OCI-LY1 (cell line): ENCODE data around the gene MMRN2.

Experiments
- H2AFZ ChIP-seq: fragments of 200-600 bp; sonication (generic), shearing (Covaris generic); 2 replicates; pipeline ENCODE4 v1.6.0; 2014; ENCODE audit warnings: antibody characterized with exemption, mild to moderate bottlenecking, low read length
- H3F3A ChIP-seq: fragments of 200-600 bp; sonication (generic), shearing (Covaris generic); 2 replicates; pipeline ENCODE4 v1.6.0; 2014; ENCODE audit warnings: mild to moderate bottlenecking, antibody characterized with exemption, low read length, moderate library complexity; ENCODE audit not compliant: insufficient read depth
- H3K27ac ChIP-seq: fragments of 200-600 bp; sonication (generic); 2 replicates; pipeline ENCODE4 v1.5.1; 2014; ENCODE audit warnings: low read length, mixed run types, mild to moderate bottlenecking, low read depth; ENCODE audit not compliant: poor library complexity, severe bottlenecking
- H3K27me3 ChIP-seq: fragments of 200-600 bp; sonication (generic); 2 replicates; pipeline ENCODE4 v1.6.0; 2014; ENCODE audit warnings: antibody characterized with exemption, mild to moderate bottlenecking, low read length, moderate library complexity; ENCODE audit not compliant: insufficient read depth
- H3K36me3 ChIP-seq: fragments of 200-600 bp; sonication (generic); 2 replicates; pipeline ENCODE4 v1.6.1; 2014; ENCODE audit warnings: mild to moderate bottlenecking, antibody characterized with exemption, low read length, moderate library complexity, mixed read lengths; ENCODE audit not compliant: insufficient read depth
- H3K4me1 ChIP-seq: fragments of 200-600 bp; sonication (generic); 2 replicates; pipeline ENCODE4 v1.5.1; 2014; ENCODE audit warnings: mild to moderate bottlenecking, low read length, moderate library complexity; ENCODE audit not compliant: insufficient read depth, severe bottlenecking
- H3K4me2 ChIP-seq: fragments of 200-600 bp; sonication (generic), shearing (Covaris generic); 2 replicates; pipeline ENCODE4 v1.6.1; 2014; ENCODE audit warnings: low read length
- H3K4me3 ChIP-seq: fragments of 200-600 bp; sonication (generic); 2 replicates; pipeline ENCODE4 v1.5.1; 2014; ENCODE audit warnings: low read length, low read depth, mild to moderate bottlenecking, mixed read lengths; ENCODE audit not compliant: poor library complexity, severe bottlenecking
- H3K79me2 ChIP-seq: fragments of 200-600 bp; shearing (Covaris generic); 2 replicates; pipeline ENCODE4 v1.6.1; 2016; ENCODE audit warnings: mixed run types, low read length, mixed read lengths; ENCODE audit not compliant: insufficient read depth
- H3K9ac ChIP-seq: fragments of 200-600 bp; sonication (generic), shearing (Covaris generic); 2 replicates; pipeline ENCODE4 v1.6.1; 2014; ENCODE audit warnings: mild to moderate bottlenecking, low read length, mixed read lengths
- H3K9me2 ChIP-seq: fragments of 200-600 bp; sonication (generic), shearing (Covaris generic); 2 replicates; pipeline ENCODE4 v1.6.1; 2014; ENCODE audit warnings: low read depth, mild to moderate bottlenecking, low read length, mixed read lengths
- H3K9me3 ChIP-seq: fragments of 200-600 bp; shearing (Covaris generic); 2 replicates; pipeline ENCODE4 v1.6.1; 2014; ENCODE audit warnings: low read length, mixed read lengths
- H4K20me1 ChIP-seq: fragments of 200-600 bp; sonication (generic), shearing (Covaris generic); 2 replicates; pipeline ENCODE4 v1.6.0; 2016; ENCODE audit warnings: mild to moderate bottlenecking, low read length; ENCODE audit not compliant: insufficient read depth
- EZH2 ChIP-seq: fragments of 200-600 bp; sonication (generic), shearing (Covaris generic); IDR thresholded peaks from 2 replicates; pipeline ENCODE4 v1.8.0; 2017; ENCODE audit warnings: borderline replicate concordance, mixed run types, mild to moderate bottlenecking, antibody characterized with exemption, low read length, moderate library complexity, mixed read lengths
- TF ChIP-seq, protein P1 (sequence below): fragments of 200-600 bp; sonication (generic), shearing (Covaris generic); IDR thresholded peaks from 2 replicates; pipeline ENCODE4 v1.5.1; 2017; ENCODE audit warnings: mild to moderate bottlenecking, antibody characterized with exemption, low read length, moderate library complexity, mixed read lengths

Gene MMRN2

GRCh38 chr10:86960003-86960862, 2.8 kb upstream of the MMRN2 start:
- Histone ChIP-seq H3K9me2 (no peaks in the 10 kb centered on the region), H3K4me2 (peak overlapping the region; percentile 18; the same call in 1 of the 2 replicates), H2AFZ (no peak overlapping the region), H3K27ac (no peak overlapping the region), H3K4me3 (no peak overlapping the region), H3K79me2 (no peaks in the 10 kb centered on the region), H4K20me1 (no peaks in the 10 kb centered on the region), H3K9ac (no peak overlapping the region), H3K36me3 (no peaks in the 10 kb centered on the region), H3K9me3 (no peaks in the 10 kb centered on the region), H3K4me1 (peaks cover 6% of the 10 kb centered on the region), H3K27me3 (no peaks in the 10 kb centered on the region), H3F3A (no peaks in the 10 kb centered on the region)
- TF ChIP-seq, protein P1, sequence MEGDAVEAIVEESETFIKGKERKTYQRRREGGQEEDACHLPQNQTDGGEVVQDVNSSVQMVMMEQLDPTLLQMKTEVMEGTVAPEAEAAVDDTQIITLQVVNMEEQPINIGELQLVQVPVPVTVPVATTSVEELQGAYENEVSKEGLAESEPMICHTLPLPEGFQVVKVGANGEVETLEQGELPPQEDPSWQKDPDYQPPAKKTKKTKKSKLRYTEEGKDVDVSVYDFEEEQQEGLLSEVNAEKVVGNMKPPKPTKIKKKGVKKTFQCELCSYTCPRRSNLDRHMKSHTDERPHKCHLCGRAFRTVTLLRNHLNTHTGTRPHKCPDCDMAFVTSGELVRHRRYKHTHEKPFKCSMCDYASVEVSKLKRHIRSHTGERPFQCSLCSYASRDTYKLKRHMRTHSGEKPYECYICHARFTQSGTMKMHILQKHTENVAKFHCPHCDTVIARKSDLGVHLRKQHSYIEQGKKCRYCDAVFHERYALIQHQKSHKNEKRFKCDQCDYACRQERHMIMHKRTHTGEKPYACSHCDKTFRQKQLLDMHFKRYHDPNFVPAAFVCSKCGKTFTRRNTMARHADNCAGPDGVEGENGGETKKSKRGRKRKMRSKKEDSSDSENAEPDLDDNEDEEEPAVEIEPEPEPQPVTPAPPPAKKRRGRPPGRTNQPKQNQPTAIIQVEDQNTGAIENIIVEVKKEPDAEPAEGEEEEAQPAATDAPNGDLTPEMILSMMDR, result peak; percentile 89
- no peak for TF ChIP-seq EZH2

DNA sequence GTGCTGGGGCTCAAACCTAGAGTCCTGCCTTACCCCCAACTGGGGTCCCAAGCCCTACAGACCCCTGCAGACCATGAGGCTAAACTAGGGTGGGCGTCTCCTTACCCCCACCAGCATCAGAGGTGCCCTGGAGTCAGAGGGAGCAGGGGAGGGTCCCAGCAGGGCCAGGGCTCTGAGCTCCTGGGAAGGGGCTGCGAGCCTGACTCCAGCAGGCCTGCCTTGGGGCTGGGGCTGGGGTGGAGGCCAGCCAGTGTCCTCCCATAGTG, 2.3 kb upstream of the MMRN2 start:
- Histone ChIP-seq H3K4me3 (no peak overlapping the region), H4K20me1 (no peaks in the 10 kb centered on the region), H3K9me2 (no peaks in the 10 kb centered on the region), H3K4me1 (peaks cover 6% of the 10 kb centered on the region), H2AFZ (no peak overlapping the region), H3K27me3 (no peaks in the 10 kb centered on the region), H3K4me2 (no peak overlapping the region), H3F3A (no peaks in the 10 kb centered on the region), H3K9ac (no peak overlapping the region), H3K9me3 (no peaks in the 10 kb centered on the region), H3K27ac (no peak overlapping the region), H3K79me2 (no peaks in the 10 kb centered on the region), H3K36me3 (no peaks in the 10 kb centered on the region)
- no peak for TF ChIP-seq EZH2
- TF ChIP-seq, protein P1, result no peak

DNA sequence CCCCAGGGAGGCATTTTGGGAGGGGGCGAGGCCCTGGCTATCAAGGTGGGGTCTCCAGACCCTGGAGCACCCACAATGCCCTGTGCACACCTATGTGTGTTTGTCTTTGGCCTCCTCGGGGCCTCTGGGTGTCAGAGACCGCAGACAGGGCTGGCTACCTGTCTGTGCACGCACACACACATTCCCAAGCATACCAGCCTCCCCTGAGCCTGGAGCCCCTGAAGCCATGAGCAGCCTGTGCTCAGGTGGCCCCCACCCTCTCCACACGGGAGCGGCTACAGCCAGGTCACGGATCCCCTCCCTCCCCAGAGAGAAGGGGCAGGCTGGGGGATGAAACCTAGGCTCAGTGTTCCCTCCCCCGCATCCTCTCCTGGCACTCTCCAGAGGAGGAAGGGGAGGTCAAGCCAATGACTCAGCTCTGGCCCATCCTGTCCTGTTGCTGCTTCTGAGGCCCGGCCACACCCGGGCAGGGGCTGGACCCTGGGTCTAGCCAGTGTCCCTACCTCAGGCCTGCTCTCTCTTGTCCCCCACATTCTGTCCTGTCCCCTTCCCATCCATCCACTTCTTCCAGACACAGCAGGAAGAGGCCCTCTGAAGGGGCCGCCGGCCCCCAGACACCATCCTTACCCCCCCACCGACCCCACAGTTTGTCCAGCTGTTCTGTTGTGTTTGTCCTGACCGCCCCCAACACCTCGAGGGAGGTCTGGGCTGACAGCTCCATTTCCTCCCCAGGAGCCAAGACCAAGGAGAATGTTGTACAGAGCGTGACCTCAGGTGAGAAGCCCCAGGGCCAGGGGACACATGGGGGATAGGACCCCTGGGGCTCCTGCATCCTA, 1.7 kb upstream of the MMRN2 start:
- no peak overlapping the region for H3K9ac ChIP-seq
- no peaks in the 10 kb centered on the region for H3K27me3 ChIP-seq
- H3K4me2 ChIP-seq, result no peak overlapping the region
- no peaks in the 10 kb centered on the region for H3F3A ChIP-seq
- H3K9me3 ChIP-seq, result no peaks in the 10 kb centered on the region
- TF ChIP-seq, protein P1, result no peak
- TF ChIP-seq EZH2, result no peak
- H3K4me3 ChIP-seq, result no peak overlapping the region
- H2AFZ ChIP-seq, result no peak overlapping the region
- H3K36me3 ChIP-seq, result no peaks in the 10 kb centered on the region
- no peaks in the 10 kb centered on the region for H4K20me1 ChIP-seq
- no peaks in the 10 kb centered on the region for H3K9me2 ChIP-seq
- H3K27ac ChIP-seq, result no peak overlapping the region
- no peaks in the 10 kb centered on the region for H3K79me2 ChIP-seq
- H3K4me1 ChIP-seq, result peaks cover 6% of the 10 kb centered on the region
